ENCODE data around the gene CGREF1. TPM values are rescaled to one million over a fixed set of nuclear protein-coding genes. Genes with fewer than 3 reads are reported as not detected.

Gene CGREF1
- total and polyA plus RNA-seq, 2 donors (not counting 1 experiment from before 2014, with no cell fraction given), result not detected

GRCh38 chr2:27089111-27089954 lies 29.6 kb downstream of the CGREF1 start:
- Mint-ChIP-seq H3K9me3 (ENCODE audit: insufficient read depth) (no peaks in the 10 kb centered on the region), H3K4me3 (no peak overlapping the region), H3K4me1 (peaks cover 18% of the 10 kb centered on the region), H3K27me3 (no peaks in the 10 kb centered on the region), H3K27ac (no peak overlapping the region)
- H2AFZ ChIP-seq (ENCODE audit: insufficient read depth, low read depth, low read length, poor library complexity, severe bottlenecking), result no peak overlapping the region
- intact Hi-C loops (cut with micrococcal nuclease), result loop anchor here (5.0 to 10.0 kb wide), 4 partner anchors 127 to 1785 kb away; partner anchors contain the start of genes ASXL2, CENPA and TRMT61B
- no peaks in the 10 kb centered on the region for H3K9me3 ChIP-seq (ENCODE audit: control extremely low read depth in 1 of 3, control insufficient read depth in 2 of 3, insufficient read depth in 1 of 3, low read length in 2 of 3)
- TF ChIP-seq CTCF (IDR thresholded peaks at IDR 0.05), result no peak
- no peak for TF ChIP-seq EZH2 (IDR thresholded peaks at IDR 0.05; ENCODE audit: borderline replicate concordance, insufficient read depth, low read depth, low read length, poor library complexity, severe bottlenecking)
- peaks cover 13 to 20% of the 10 kb centered on the region in 2 donors for H3K4me1 ChIP-seq (ENCODE audit: control insufficient read depth in 2 of 2, insufficient read depth in 2 of 2, low read length in 2 of 2)
- H3K9ac ChIP-seq (ENCODE audit: low read length), result no peak overlapping the region
- H4K20me1 ChIP-seq (ENCODE audit: control insufficient read depth, insufficient read depth, low read length, poor library complexity, severe bottlenecking), result no peaks in the 10 kb centered on the region
- H3K4me3 ChIP-seq (ENCODE audit: control extremely low read depth in 1 of 5, extremely low read depth in 1 of 5, insufficient read depth in 1 of 5, low read depth in 2 of 5, low read length in 4 of 5), result no peak overlapping the region
- H3K27ac ChIP-seq (ENCODE audit: low read length in 2 of 2), result no peak overlapping the region
- DNase-seq, result no peak
- no peak for ATAC-seq (ENCODE audit: low read depth)
- whole genome bisulfite sequencing (ENCODE audit: insufficient coverage), result 96% methylated on average over 14 of the region's 14 CpGs
- H3K27me3 ChIP-seq (replicated peaks in 1 of 4; ENCODE audit: control extremely low read depth in 1 of 4, control insufficient read depth in 3 of 4, insufficient read depth in 4 of 4, low read length in 3 of 4), result no peaks in the 10 kb centered on the region
- no peaks in the 10 kb centered on the region for H3K36me3 ChIP-seq (replicated peaks in 1 of 2; ENCODE audit: control extremely low read depth in 1 of 2, control insufficient read depth in 1 of 2, extremely low read depth in 1 of 2, insufficient read depth in 2 of 2, low read length in 1 of 2)
- POLR2A ChIA-PET, result interaction anchor here (0.6 kb wide), 1 partner anchor 44 kb away, joined by 4 read pairs; no protein-coding TSS in a partner anchor
- H3K4me2 ChIP-seq (replicated peaks; ENCODE audit: low read depth, low read length, poor library complexity, severe bottlenecking), result no peak overlapping the region
- CTCF ChIA-PET, result interaction anchor here (0.7 kb wide), 1 partner anchor 374 kb away, joined by 3 read pairs; no protein-coding TSS in a partner anchor
- peaks cover 4% of the 10 kb centered on the region for H3K79me2 ChIP-seq (ENCODE audit: control insufficient read depth, insufficient read depth, low read length)

GRCh38 chr2:27088634-27089033 lies 30.3 kb downstream of the CGREF1 start:
- H3K9me3 Mint-ChIP-seq (ENCODE audit: insufficient read depth), result no peaks in the 10 kb centered on the region
- WGBS (ENCODE audit: insufficient coverage), result 92% methylated on average over 5 of the region's 6 CpGs
- no peak for TF ChIP-seq EZH2 (IDR thresholded peaks at IDR 0.05; ENCODE audit: borderline replicate concordance, insufficient read depth, low read depth, low read length, poor library complexity, severe bottlenecking)
- TF ChIP-seq CTCF (IDR thresholded peaks at IDR 0.05), result no peak
- H3K27me3 ChIP-seq (replicated peaks in 1 of 4; ENCODE audit: control extremely low read depth in 1 of 4, control insufficient read depth in 3 of 4, insufficient read depth in 4 of 4, low read length in 3 of 4), result no peaks in the 10 kb centered on the region
- ATAC-seq (ENCODE audit: low read depth) (no peak), DNase-seq (no peak)
- CTCF ChIA-PET, result interaction anchor here (0.6 kb wide), 1 partner anchor 244 kb away, joined by 4 read pairs; no protein-coding TSS in a partner anchor
- intact Hi-C loops (cut with micrococcal nuclease), result loop anchor here (5.0 to 10.0 kb wide), 4 partner anchors 126 to 1786 kb away; partner anchors contain the start of genes ASXL2, CENPA and TRMT61B
- no peak overlapping the region for H3K27ac ChIP-seq (ENCODE audit: low read length in 2 of 2)
- H3K9me3 ChIP-seq (ENCODE audit: control extremely low read depth in 1 of 3, control insufficient read depth in 2 of 3, insufficient read depth in 1 of 3, low read length in 2 of 3), result no peaks in the 10 kb centered on the region
- no peaks in the 10 kb centered on the region for H3K27me3 Mint-ChIP-seq
- no peak overlapping the region for H3K27ac Mint-ChIP-seq
- H3K79me2 ChIP-seq (ENCODE audit: control insufficient read depth, insufficient read depth, low read length), result peaks cover 4% of the 10 kb centered on the region
- H3K36me3 ChIP-seq (replicated peaks in 1 of 2; ENCODE audit: control extremely low read depth in 1 of 2, control insufficient read depth in 1 of 2, extremely low read depth in 1 of 2, insufficient read depth in 2 of 2, low read length in 1 of 2), result no peaks in the 10 kb centered on the region
- no peak overlapping the region for H3K4me3 ChIP-seq (ENCODE audit: control extremely low read depth in 1 of 5, extremely low read depth in 1 of 5, insufficient read depth in 1 of 5, low read depth in 2 of 5, low read length in 4 of 5)
- no peak overlapping the region for H3K4me2 ChIP-seq (replicated peaks; ENCODE audit: low read depth, low read length, poor library complexity, severe bottlenecking)
- peaks cover 18% of the 10 kb centered on the region for H3K4me1 Mint-ChIP-seq
- POLR2A ChIA-PET, result no interaction called here
- peaks cover 13 to 20% of the 10 kb centered on the region in 2 donors for H3K4me1 ChIP-seq (ENCODE audit: control insufficient read depth in 2 of 2, insufficient read depth in 2 of 2, low read length in 2 of 2)
- no peak overlapping the region for H3K9ac ChIP-seq (ENCODE audit: low read length)
- no peak overlapping the region for H2AFZ ChIP-seq (ENCODE audit: insufficient read depth, low read depth, low read length, poor library complexity, severe bottlenecking)
- no peak overlapping the region for H3K4me3 Mint-ChIP-seq
- H4K20me1 ChIP-seq (ENCODE audit: control insufficient read depth, insufficient read depth, low read length, poor library complexity, severe bottlenecking), result no peaks in the 10 kb centered on the region
